T-helper 1 cell treated with Interleukin-12 subunit alpha and Interleukin-12 subunit beta and Interleukin-4 antibody, amounts not matched to agents 30 μg/mL and 1 μg/mL, for 36 hours (primary cell): ENCODE results near the gene AP2A2.

ENCODE experiments used
- H3K27ac Mint-ChIP-seq: one replicate; pipeline ENCODE4 v1.8.0; 2021; ENCODE audit warnings: mild to moderate bottlenecking, mixed read lengths
- H3K27me3 Mint-ChIP-seq: one replicate; pipeline ENCODE4 v1.8.0; 2021; ENCODE audit warnings: low read depth, mixed read lengths
- H3K36me3 Mint-ChIP-seq: one replicate; pipeline ENCODE4 v1.8.0; 2021; ENCODE audit warnings: low read depth, mixed read lengths
- H3K4me1 Mint-ChIP-seq: one replicate; pipeline ENCODE4 v1.8.0; 2021; ENCODE audit warnings: low read depth, mixed read lengths
- H3K4me3 Mint-ChIP-seq: one replicate; pipeline ENCODE4 v1.8.0; 2021; ENCODE audit warnings: mild to moderate bottlenecking, moderate library complexity, mixed read lengths
- H3K9me3 Mint-ChIP-seq: one replicate; pipeline ENCODE4 v1.8.0; 2021; ENCODE audit warnings: mixed read lengths

Gene AP2A2

DNA sequence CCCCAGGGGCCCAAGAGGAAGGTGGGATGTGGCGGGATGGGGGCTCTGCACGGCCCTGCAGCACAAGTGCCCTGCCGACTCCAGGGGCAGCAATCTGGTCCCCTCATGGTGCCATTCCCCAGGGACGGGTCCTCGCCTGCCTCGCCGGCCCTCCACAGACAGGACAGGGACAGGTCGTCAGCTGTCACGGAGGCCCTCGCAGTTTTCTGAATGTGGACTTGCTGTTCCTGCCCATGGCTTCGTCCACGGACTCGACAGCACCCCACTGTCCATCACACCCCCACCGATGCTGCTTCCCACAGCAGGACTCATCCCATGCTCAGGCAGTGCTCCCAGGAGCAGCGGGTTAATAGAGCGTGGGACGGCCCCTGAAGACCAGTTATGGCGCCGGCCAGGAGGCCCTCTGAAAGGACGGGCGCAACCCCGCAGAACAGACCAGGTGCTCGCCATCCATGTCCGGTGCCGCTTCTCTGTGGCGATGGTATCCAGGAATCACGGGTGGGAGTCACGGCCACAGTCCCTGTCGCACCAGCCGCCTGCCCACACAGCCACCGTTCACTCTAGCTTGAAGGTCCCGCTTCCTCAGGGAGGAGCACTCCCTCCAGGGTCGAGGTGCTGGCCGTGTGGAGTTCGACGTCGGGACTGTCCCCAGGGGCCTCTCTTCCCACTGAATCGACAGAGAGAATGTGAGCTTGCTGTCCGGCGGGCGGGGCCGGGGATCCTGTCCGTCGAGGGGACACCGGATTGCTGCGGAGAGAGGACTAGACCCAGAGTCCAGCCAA, 130.5 kb downstream of the AP2A2 start:
- H3K4me1 Mint-ChIP-seq = no peaks in the 10 kb centered on the region
- H3K27ac Mint-ChIP-seq = no peak overlapping the region
- no peaks in the 10 kb centered on the region for H3K27me3 Mint-ChIP-seq
- no peaks in the 10 kb centered on the region for H3K9me3 Mint-ChIP-seq
- no peak overlapping the region for H3K4me3 Mint-ChIP-seq
- H3K36me3 Mint-ChIP-seq = no peaks in the 10 kb centered on the region

DNA sequence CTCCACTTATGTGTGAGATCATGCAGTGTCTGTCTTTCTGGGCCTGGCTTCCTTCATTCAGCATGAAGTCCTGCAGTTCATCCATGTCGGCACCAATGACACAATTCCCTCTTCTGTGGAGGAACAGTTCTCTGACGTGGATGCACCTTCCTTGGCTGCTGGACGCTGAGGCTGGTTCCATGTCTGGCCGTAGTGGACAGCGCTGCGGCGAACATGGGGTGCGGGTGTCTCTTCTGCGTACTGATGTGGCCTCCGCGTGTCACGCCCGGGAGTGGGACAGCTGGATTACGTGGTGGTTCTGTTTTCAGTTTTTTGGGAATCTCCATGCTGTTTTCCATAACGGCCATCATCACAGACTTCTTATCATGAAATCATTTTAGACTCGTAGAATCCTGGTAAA, 132.1 kb downstream of the AP2A2 start:
- no peak overlapping the region for H3K4me3 Mint-ChIP-seq
- H3K27me3 Mint-ChIP-seq = peaks cover 4% of the 10 kb centered on the region
- H3K4me1 Mint-ChIP-seq = no peaks in the 10 kb centered on the region
- H3K36me3 Mint-ChIP-seq = no peaks in the 10 kb centered on the region
- H3K27ac Mint-ChIP-seq = no peak overlapping the region
- peaks cover 11% of the 10 kb centered on the region for H3K9me3 Mint-ChIP-seq

DNA sequence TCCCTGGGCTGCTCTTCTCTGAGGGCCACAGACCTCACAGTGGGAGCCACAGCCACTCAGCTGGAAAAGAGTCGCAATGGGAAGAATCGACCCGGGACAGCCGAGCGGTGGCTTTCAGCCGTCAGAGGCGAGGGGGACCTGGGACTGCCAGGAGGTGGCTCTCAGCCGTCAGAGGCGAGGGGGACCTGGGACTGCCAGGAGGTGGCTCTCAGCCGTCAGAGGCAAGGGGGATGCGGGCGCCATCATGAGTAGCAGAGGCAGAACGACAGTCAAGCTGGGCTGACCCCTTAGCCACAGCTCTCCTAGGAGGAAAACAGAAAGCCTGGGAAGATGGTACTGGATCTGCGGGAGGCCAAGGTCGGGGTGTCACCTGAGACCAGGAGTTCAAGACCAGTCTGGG, 134.1 kb downstream of the AP2A2 start:
- Mint-ChIP-seq H3K27me3 (peaks cover 10% of the 10 kb centered on the region), H3K27ac (no peak overlapping the region), H3K4me1 (no peaks in the 10 kb centered on the region), H3K4me3 (no peak overlapping the region), H3K9me3 (peaks cover 11% of the 10 kb centered on the region), H3K36me3 (no peaks in the 10 kb centered on the region)

DNA sequence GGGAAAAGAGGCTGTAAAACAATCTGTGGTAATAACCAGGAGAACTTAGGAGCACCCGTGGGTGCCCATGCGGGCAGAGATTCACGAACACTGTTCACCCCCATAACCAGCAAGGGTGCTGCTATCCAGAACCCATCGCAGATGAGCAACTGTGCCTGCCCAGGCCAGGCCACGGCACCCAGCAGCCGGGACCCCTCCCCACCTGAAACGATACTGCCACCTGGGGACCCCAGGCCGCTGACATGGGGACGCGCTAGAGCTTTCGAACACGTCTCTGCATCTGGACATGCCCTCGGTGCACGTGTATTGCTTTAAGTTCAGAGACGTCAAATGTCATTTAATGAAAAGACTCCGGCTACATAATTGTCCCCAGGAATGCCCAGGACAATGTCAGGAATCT, 134.7 kb downstream of the AP2A2 start:
- Mint-ChIP-seq H3K27me3 (peaks cover 10% of the 10 kb centered on the region), H3K4me1 (no peaks in the 10 kb centered on the region), H3K9me3 (peaks cover 11% of the 10 kb centered on the region), H3K36me3 (no peaks in the 10 kb centered on the region), H3K4me3 (no peak overlapping the region), H3K27ac (no peak overlapping the region)

DNA sequence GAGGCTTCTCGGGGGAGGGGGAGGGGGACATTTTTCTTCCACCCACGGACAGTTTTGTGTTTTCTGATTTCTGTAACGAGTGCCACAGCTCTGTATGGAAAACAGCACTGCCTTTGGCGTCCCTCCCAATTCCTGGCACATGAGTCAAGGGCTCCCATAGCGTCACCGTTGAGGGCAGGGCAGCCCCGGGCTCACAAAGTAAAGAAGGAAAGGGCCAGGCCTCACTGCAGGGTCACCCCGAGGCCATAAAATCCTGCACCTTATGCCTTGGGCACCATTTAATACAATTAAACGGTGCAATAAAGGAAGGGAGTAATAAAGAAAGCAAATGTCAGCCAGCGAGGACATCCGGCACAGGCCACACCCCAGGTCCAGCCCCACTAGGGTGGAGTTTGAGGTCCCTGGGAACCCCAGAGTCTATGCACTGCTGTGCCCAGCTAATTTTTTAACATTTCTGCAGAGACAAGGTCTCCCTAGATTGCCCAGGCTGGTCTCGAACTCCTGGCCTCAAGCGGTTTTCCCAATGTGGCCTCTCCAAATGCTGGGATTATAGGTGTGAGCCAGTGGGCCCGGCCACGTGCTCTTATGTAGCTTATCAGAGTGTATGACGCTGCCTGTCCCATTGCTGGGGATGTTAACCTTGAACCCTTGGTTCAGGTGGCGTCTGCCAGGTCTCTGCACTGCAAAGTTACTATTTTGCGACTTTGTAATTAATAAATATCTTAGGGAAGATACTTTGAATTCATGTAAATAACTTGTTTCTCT, 135.4 kb downstream of the AP2A2 start:
- peaks cover 11% of the 10 kb centered on the region for H3K9me3 Mint-ChIP-seq
- H3K4me3 Mint-ChIP-seq = no peak overlapping the region
- H3K27me3 Mint-ChIP-seq = peaks cover 10% of the 10 kb centered on the region
- no peak overlapping the region for H3K27ac Mint-ChIP-seq
- no peaks in the 10 kb centered on the region for H3K36me3 Mint-ChIP-seq
- H3K4me1 Mint-ChIP-seq = no peaks in the 10 kb centered on the region
